Sigmoid colon (tissue), 4 donors: ENCODE measurements around the gene GUK1.

Source experiments
- EP300 ChIP-seq, 4 donors: sonication (generic); formaldehyde crosslinking; IDR thresholded peaks; one replicate each; pipeline ENCODE4 v1.6.1; 2017; ENCODE audit warnings: antibody characterized with exemption in 4 of 4
- POLR2A ChIP-seq, 2 donors: fragments of 450-650 bp; IDR thresholded peaks; one replicate each; pipeline ENCODE4 v1.6.1; 2016; ENCODE audit warnings: antibody characterized with exemption in 2 of 2, mild to moderate bottlenecking in 2 of 2, moderate library complexity in 2 of 2
- TF ChIP-seq, protein P1 (sequence below), 4 experiments: fragments of 450-650 bp in 3 of 4; fragments of 200-600 bp in 1 of 4; IDR thresholded peaks; one replicate each; pipeline ENCODE4 v1.5.1; 2016 to 2019; ENCODE audit warnings: antibody characterized with exemption in 4 of 4, mild to moderate bottlenecking in 3 of 4, moderate library complexity in 2 of 4

DNA sequence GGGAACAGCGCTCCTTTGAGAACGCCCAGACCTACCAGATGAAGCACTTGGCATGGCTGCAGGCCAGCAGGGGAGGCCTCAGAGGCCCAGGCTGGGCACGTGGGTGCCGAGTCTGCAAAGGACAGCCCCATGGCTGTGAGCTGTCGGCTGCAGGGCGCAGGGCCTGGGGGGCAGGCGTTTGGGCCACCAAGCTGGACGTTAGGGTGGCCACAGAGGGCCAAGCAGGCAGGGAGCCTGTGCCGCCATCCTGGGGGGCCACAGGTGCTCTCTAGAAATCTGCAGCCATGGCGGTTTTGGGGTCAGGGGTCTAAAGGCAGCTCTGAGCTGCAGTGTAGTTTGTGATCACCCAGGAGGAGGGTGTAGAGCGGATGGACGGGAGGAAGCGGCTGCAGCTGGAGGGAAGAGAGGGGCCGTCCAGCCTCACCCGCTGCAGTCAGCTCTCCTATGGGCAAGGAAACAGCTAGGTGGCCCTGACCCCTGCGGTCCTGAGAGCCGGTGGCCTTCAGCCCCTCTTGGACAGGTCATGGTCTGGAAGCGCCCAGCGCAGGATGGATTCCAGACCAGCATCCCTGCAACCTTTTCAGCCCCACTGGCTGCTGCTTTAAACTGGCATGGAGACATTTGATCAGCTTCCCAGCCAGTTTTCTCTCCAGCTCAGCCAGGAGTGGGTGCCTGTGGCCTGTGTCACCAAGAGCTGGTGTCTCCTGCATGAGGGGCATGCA is 36.5 kb downstream of the GUK1 start:
- TF ChIP-seq POLR2A (IDR thresholded peaks at IDR 0.05): no peak
- TF ChIP-seq, protein P1, sequence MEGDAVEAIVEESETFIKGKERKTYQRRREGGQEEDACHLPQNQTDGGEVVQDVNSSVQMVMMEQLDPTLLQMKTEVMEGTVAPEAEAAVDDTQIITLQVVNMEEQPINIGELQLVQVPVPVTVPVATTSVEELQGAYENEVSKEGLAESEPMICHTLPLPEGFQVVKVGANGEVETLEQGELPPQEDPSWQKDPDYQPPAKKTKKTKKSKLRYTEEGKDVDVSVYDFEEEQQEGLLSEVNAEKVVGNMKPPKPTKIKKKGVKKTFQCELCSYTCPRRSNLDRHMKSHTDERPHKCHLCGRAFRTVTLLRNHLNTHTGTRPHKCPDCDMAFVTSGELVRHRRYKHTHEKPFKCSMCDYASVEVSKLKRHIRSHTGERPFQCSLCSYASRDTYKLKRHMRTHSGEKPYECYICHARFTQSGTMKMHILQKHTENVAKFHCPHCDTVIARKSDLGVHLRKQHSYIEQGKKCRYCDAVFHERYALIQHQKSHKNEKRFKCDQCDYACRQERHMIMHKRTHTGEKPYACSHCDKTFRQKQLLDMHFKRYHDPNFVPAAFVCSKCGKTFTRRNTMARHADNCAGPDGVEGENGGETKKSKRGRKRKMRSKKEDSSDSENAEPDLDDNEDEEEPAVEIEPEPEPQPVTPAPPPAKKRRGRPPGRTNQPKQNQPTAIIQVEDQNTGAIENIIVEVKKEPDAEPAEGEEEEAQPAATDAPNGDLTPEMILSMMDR (IDR thresholded peaks at IDR 0.05): no peak
- no peak for TF ChIP-seq EP300 (IDR thresholded peaks at IDR 0.05)
